H1 (cell line): Measurements from ENCODE around the gene OGDH. TPM values are rescaled to one million over a fixed set of nuclear protein-coding genes. Genes with fewer than 3 reads are reported as not detected.

Source experiments
- CTCF ChIA-PET: fragments of 300-600 bp; sonication (Branson Sonifier 250); formaldehyde crosslinking; loops from one replicate; lab custom pipeline; 2021; ENCODE audit not compliant: partially characterized antibody; lab: Charles Lee
- POLR2A ChIA-PET: fragments of 300-600 bp; sonication (Branson Sonifier 250); formaldehyde crosslinking; loops from one replicate; lab custom pipeline; 2021; ENCODE audit warnings: inconsistent platforms; ENCODE audit not compliant: partially characterized antibody; lab: Charles Lee
- DNase-seq, 2 experiments: peaks; one replicate each; pipeline versions ENCODE4 v3.0.0 to v3.0.0-alpha.2; 2010 to 2022; ENCODE audit warnings: low spot score in 2 of 2, low read depth in 1 of 2, mixed read lengths in 1 of 2
- FAIRE-seq: peaks from 2 replicates; lab custom pipeline; 2011; peaks lifted over from hg19 to GRCh38; lab: Jason Lieb, UNC
- H2AFZ ChIP-seq: 2 replicates; pipeline ENCODE4 v1.8.1; 2012; ENCODE audit warnings: low read length, inconsistent platforms
- H2AK5ac ChIP-seq: 2 replicates; pipeline ENCODE4 v1.6.1; 2013; ENCODE audit warnings: low read depth, low read length
- H2BK120ac ChIP-seq: replicated peaks from 2 replicates; pipeline ENCODE3; 2013; ENCODE audit warnings: low read depth, low read length, inconsistent platforms
- H2BK12ac ChIP-seq: 2 replicates; pipeline ENCODE4 v1.6.1; 2013; ENCODE audit warnings: low read depth, low read length
- H2BK15ac ChIP-seq: 2 replicates; pipeline ENCODE4 v1.6.1; 2013; ENCODE audit warnings: low read length
- H2BK20ac ChIP-seq: 2 replicates; pipeline ENCODE4 v1.6.1; 2013; ENCODE audit warnings: low read length
- H2BK5ac ChIP-seq: 2 replicates; pipeline ENCODE4 v1.6.1; 2013; ENCODE audit warnings: low read depth, low read length
- H3K14ac ChIP-seq: 2 replicates; pipeline ENCODE4 v1.6.1; 2013; ENCODE audit warnings: inconsistent platforms; ENCODE audit not compliant: insufficient read length
- H3K18ac ChIP-seq: 2 replicates; pipeline ENCODE4 v1.6.1; 2013; ENCODE audit warnings: low read length; ENCODE audit errors: extremely low read depth
- H3K23ac ChIP-seq: 2 replicates; pipeline ENCODE4 v1.6.1; 2013; ENCODE audit warnings: inconsistent platforms; ENCODE audit not compliant: insufficient read length
- H3K23me2 ChIP-seq: 2 replicates; pipeline ENCODE4 v1.6.1; 2013; ENCODE audit warnings: low read depth, low read length
- H3K27ac ChIP-seq: 2 replicates; pipeline ENCODE4 v1.6.1; 2011; ENCODE audit warnings: low read depth, low read length, inconsistent platforms
- H3K27me3 ChIP-seq, 4 experiments: replicated peaks in 1 of 4; 1 replicate in 1 of 4; 2 replicates in 3 of 4; pipeline versions ENCODE4 v1.6.1 to v1.8.1; 2011 to 2013; ENCODE audit warnings: low read length in 3 of 4, mild to moderate bottlenecking in 3 of 4, inconsistent platforms in 2 of 4, mixed read lengths in 2 of 4, moderate library complexity in 1 of 4; ENCODE audit not compliant: control insufficient read depth in 3 of 4, insufficient read depth in 3 of 4; ENCODE audit errors: extremely low read depth in 1 of 4
- H3K36me3 ChIP-seq, 4 experiments: 2 replicates each; pipeline versions ENCODE4 v1.6.1 to v1.8.1; 2011 to 2013; ENCODE audit warnings: mild to moderate bottlenecking in 4 of 4, low read length in 3 of 4, moderate library complexity in 2 of 4, control low read depth in 1 of 4, inconsistent platforms in 1 of 4; ENCODE audit not compliant: insufficient read depth in 4 of 4, control insufficient read depth in 2 of 4
- H3K4ac ChIP-seq: replicated peaks from 2 replicates; pipeline ENCODE3; 2013; ENCODE audit warnings: low read length, low read depth, mixed read lengths, inconsistent platforms; ENCODE audit not compliant: insufficient read length
- H3K4me1 ChIP-seq, 4 experiments: replicated peaks in 1 of 4; 1 replicate in 1 of 4; 2 replicates in 3 of 4; pipeline versions ENCODE4 v1.6.1 to v1.8.1; 2011 to 2013; ENCODE audit warnings: low read length in 3 of 4, inconsistent platforms in 2 of 4, mixed read lengths in 1 of 4; ENCODE audit not compliant: insufficient read depth in 4 of 4, control insufficient read depth in 3 of 4
- H3K4me2 ChIP-seq, 2 experiments: 2 replicates each; pipeline versions ENCODE4 v1.6.1 to v1.8.1; 2011 to 2013; ENCODE audit warnings: low read depth in 2 of 2, low read length in 2 of 2, control low read depth in 1 of 2, inconsistent platforms in 1 of 2, mild to moderate bottlenecking in 1 of 2; ENCODE audit not compliant: insufficient read depth in 1 of 2
- H3K4me3 ChIP-seq, 4 experiments: fragments of 200-600, 300-600 bp in 1 of 4; sonication (generic), shearing (Covaris generic), sonication (Bioruptor Twin) in 1 of 4; 2 replicates each; pipeline versions ENCODE4 v1.5.1 to v1.8.1; 2011 to 2016; ENCODE audit warnings: low read length in 4 of 4, low read depth in 3 of 4, control low read depth in 2 of 4, inconsistent platforms in 2 of 4, mild to moderate bottlenecking in 2 of 4, mixed read lengths in 1 of 4, moderate library complexity in 1 of 4; ENCODE audit not compliant: insufficient read depth in 2 of 4; ENCODE audit errors: extremely low read depth in 1 of 4
- H3K56ac ChIP-seq: replicated peaks from 2 replicates; pipeline ENCODE3; 2013; ENCODE audit warnings: low read depth, mild to moderate bottlenecking, mixed read lengths, low read length, inconsistent platforms; ENCODE audit not compliant: insufficient read length
- H3K79me1 ChIP-seq: 2 replicates; pipeline ENCODE4 v1.6.1; 2013; ENCODE audit warnings: low read depth, low read length, control low read depth
- H3K79me2 ChIP-seq, 2 experiments: 2 replicates each; pipeline versions ENCODE4 v1.6.1 to v1.8.1; 2012 to 2013; ENCODE audit warnings: low read length in 2 of 2, mild to moderate bottlenecking in 2 of 2, inconsistent platforms in 1 of 2; ENCODE audit not compliant: insufficient read depth in 2 of 2, control insufficient read depth in 1 of 2
- H3K9ac ChIP-seq, 4 experiments: replicated peaks in 1 of 4; 1 replicate in 1 of 4; 2 replicates in 3 of 4; pipeline versions ENCODE4 v1.6.1 to v1.8.1; 2011 to 2013; ENCODE audit warnings: low read depth in 3 of 4, low read length in 3 of 4, control low read depth in 2 of 4, mild to moderate bottlenecking in 2 of 4, moderate library complexity in 2 of 4, inconsistent platforms in 1 of 4; ENCODE audit errors: extremely low read depth in 1 of 4
- H3K9me3 ChIP-seq, 2 experiments: 2 replicates each; pipeline versions ENCODE4 v1.6.1 to v1.8.1; 2012 to 2013; ENCODE audit warnings: mild to moderate bottlenecking in 2 of 2, moderate library complexity in 2 of 2, control low read depth in 1 of 2, inconsistent platforms in 1 of 2, low read depth in 1 of 2, low read length in 1 of 2, mixed read lengths in 1 of 2; ENCODE audit not compliant: insufficient read depth in 2 of 2
- H4K20me1 ChIP-seq, 2 experiments: replicated peaks in 1 of 2; 2 replicates each; pipeline versions ENCODE3 to v1.8.1; 2011 to 2013; ENCODE audit warnings: inconsistent platforms in 2 of 2, low read length in 2 of 2, mild to moderate bottlenecking in 1 of 2; ENCODE audit not compliant: insufficient read depth in 2 of 2, control insufficient read depth in 1 of 2
- H4K5ac ChIP-seq: 2 replicates; pipeline ENCODE4 v1.6.1; 2013; ENCODE audit warnings: low read length, low read depth, mixed read lengths, inconsistent platforms; ENCODE audit not compliant: insufficient read length
- H4K8ac ChIP-seq: 2 replicates; pipeline ENCODE4 v1.8.0; 2013; ENCODE audit warnings: mild to moderate bottlenecking, moderate library complexity, low read length, inconsistent platforms; ENCODE audit not compliant: insufficient read depth; ENCODE audit errors: extremely low read depth
- H4K91ac ChIP-seq: replicated peaks from 2 replicates; pipeline ENCODE3; 2013; ENCODE audit warnings: low read length, mixed read lengths, inconsistent platforms; ENCODE audit not compliant: insufficient read length
- NRF1 ChIP-seq: IDR thresholded peaks from 2 replicates; pipeline ENCODE4 v1.6.1; 2011; ENCODE audit warnings: mild to moderate bottlenecking, low read depth, low read length, improper control_type of control experiment
- RNF2 ChIP-seq: fragments of 200-900, 300-1000 bp; sonication (generic); IDR thresholded peaks from 2 replicates; pipeline ENCODE4 v1.7.1; 2016; ENCODE audit warnings: borderline replicate concordance, low read depth, mild to moderate bottlenecking, antibody characterized with exemption, low read length; ENCODE audit not compliant: poor library complexity, severe bottlenecking; ENCODE audit errors: missing control alignments
- YY1 ChIP-seq: IDR thresholded peaks from 2 replicates; pipeline ENCODE4 v1.6.1; 2011; ENCODE audit warnings: low read depth, mild to moderate bottlenecking, low read length
- whole genome bisulfite sequencing, 2 experiments: shearing (Covaris generic) in 1 of 2; methylation state at CpG; one replicate each; pipeline versions ENCODE4 v1.1.6 to v1.1.7; 2013 to 2015; ENCODE audit warnings: low lambda C conversion rate in 2 of 2, mixed read lengths in 2 of 2, inconsistent platforms in 1 of 2, low coverage in 1 of 2, missing lambda C conversion rate in 1 of 2; ENCODE audit not compliant: insufficient replicate concordance in 2 of 2, insufficient coverage in 1 of 2, insufficient read length in 1 of 2; ENCODE audit errors: extremely low coverage in 1 of 2, missing lambda C conversion rate in 1 of 2; 5-methylcytosine and 5-hydroxymethylcytosine counted together
- polyA plus RNA-seq, 7 experiments: library from polyadenylated mRNA; depleted of rRNA in 3 of 7; stranded (reverse) in 5 of 7; unstranded in 2 of 7; fragments of >200 nt in 5 of 7; fragments of 200-250 nt in 2 of 7; gene quantifications; 1 replicate in 5 of 7; 2 replicates in 1 of 7; 4 replicates in 1 of 7; pipeline versions ENCODE4 v1.2.1 to v1.2.3, GENCODE V29; 2011 to 2013; ENCODE audit warnings: missing spikeins in 2 of 7, mixed read lengths in 2 of 7
- total RNA-seq: library from RNA; stranded (reverse); fragmentation: NEBNext Ultra II Directional; extraction: Animal tissue kit (Norgen Biotek cat#: 25700); gene quantifications from 2 replicates; pipeline ENCODE4 v1.2.1, GENCODE V29; 2021

Gene OGDH
- total and polyA plus RNA-seq, 2 of the 8 experiments (the other 6 are each of a cell fraction or from before 2014, with no cell fraction given), result 71.6 to 91.6 TPM

DNA sequence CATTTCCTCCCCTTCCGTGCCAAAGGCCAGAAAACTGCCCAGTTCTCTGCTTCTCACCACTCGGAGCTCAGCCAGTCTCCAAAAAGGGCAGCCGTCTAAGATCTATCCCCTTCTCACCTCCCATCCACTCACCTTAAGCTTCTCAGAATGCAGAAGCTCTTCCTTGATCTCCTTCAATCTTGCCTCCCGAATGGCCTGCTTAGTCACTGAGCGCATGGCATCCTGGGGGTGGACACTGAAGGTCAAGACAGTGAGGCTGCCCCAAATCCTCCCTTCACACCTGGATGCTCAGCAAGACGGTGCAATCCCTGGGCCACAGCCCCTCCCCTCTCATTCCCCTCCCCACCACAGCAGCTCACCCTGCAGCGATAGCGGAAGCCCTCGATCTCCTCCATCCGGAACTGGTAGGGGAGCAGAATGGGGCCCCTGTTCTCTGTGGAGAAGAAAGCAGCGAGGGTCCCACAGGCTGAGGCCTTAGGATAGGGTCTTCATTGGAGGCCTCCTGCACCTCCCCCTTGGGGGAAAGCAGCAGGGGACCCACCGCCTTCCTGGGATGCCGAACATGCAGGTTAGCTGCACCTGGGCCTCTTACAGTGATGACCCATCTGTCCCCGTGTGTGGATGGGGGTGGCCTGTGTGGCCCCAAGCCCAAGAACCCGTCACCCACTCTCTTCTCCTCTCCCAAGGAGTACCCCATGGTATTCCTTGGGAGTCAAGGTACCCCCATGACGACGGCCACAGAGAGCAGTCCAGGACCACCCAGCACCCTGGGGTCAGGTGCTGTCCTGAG lies 37.5 kb upstream of the OGDH start:
- no peak overlapping the region for H3K56ac ChIP-seq
- H2AK5ac ChIP-seq, result no peak overlapping the region
- H2BK120ac ChIP-seq, result no peak overlapping the region
- H4K5ac ChIP-seq, result no peak overlapping the region
- H3K79me1 ChIP-seq, result peaks cover 4% of the 10 kb centered on the region
- FAIRE-seq (no peak), DNase-seq (no peak)
- H3K23me2 ChIP-seq, result peaks cover 8% of the 10 kb centered on the region; the same call in 1 of the 2 replicates
- H3K18ac ChIP-seq, result no peak overlapping the region
- H3K9me3 ChIP-seq, result no peaks in the 10 kb centered on the region
- H4K20me1 ChIP-seq, result peaks cover 2 to 27% of the 10 kb centered on the region in 2 experiments
- H3K27me3 ChIP-seq, result no peaks in the 10 kb centered on the region
- H3K27ac ChIP-seq, result no peak overlapping the region
- no peak overlapping the region for H3K23ac ChIP-seq
- peaks cover 0 to 4% (median 3%) of the 10 kb centered on the region in 4 experiments; a peak in 5 of 7 replicates for H3K4me1 ChIP-seq
- H2BK12ac ChIP-seq, result no peak overlapping the region
- ChIA-PET POLR2A (interaction anchor here (0.6 to 8.6 kb wide), 12 partner anchors 7 to 315 kb away, joined by 3 to 89 read pairs (median 3); partner anchors contain the start of genes NUDCD3 and TMED4), CTCF (interaction anchor here (1.1 to 10.2 kb wide), 4 partner anchors 12 to 89 kb away, joined by 3 to 98 read pairs (median 3); partner anchors contain the start of gene NPC1L1)
- H3K14ac ChIP-seq, result no peak overlapping the region
- H4K8ac ChIP-seq, result no peak overlapping the region
- peaks cover 0 to 15% of the 10 kb centered on the region in 2 experiments; a peak in 2 of 4 replicates for H3K79me2 ChIP-seq
- no peak overlapping the region for H3K4me2 ChIP-seq
- H4K91ac ChIP-seq, result no peak overlapping the region
- H3K36me3 ChIP-seq, result peaks cover 52 to 72% (median 69%) of the 10 kb centered on the region in 4 experiments
- no peak overlapping the region for H2BK15ac ChIP-seq
- no peak overlapping the region for H2BK5ac ChIP-seq
- no peak overlapping the region for H3K4ac ChIP-seq
- 94% methylated on average over 17 of the region's 17 CpGs; no CpG with 5 or more reads in 1 of the 2 experiments for WGBS, 2 experiments
- H3K4me3 ChIP-seq, result no peak overlapping the region
- H2BK20ac ChIP-seq, result no peak overlapping the region
- H2AFZ ChIP-seq, result no peak overlapping the region
- TF ChIP-seq RNF2 (no peak), YY1 (no peak), NRF1 (no peak)
- H3K9ac ChIP-seq, result no peak overlapping the region
